G401 (cell line): ENCODE results near the gene DHRS11. TPM values are rescaled to one million over a fixed set of nuclear protein-coding genes. Genes with fewer than 3 reads are reported as not detected.
"Not testable (repeated sequence)": the region's sequence is repeated elsewhere in the genome, so short reads cannot be mapped to it uniquely, and the experiment has no call there.

Source experiments
- DNase-seq: peaks from one replicate; pipeline ENCODE4 v3.0.0-alpha.2; 2015; ENCODE audit warnings: low spot score
- in situ Hi-C: cut with HindIII; loops from 2 replicates; pipeline ENCODE4 v1.10.0; 2016; ENCODE audit warnings: low sequenced_read_pairs, mixed read lengths
- total RNA-seq: library from RNA; depleted of rRNA; stranded (reverse); fragments of >200 nt; shearing (Covaris generic); gene quantifications from 2 replicates; pipeline ENCODE4 v1.2.3, GENCODE V29; 2014

Gene DHRS11
- total RNA-seq, 1 experiment from 2014 or later, result 35.1 TPM

DNA sequence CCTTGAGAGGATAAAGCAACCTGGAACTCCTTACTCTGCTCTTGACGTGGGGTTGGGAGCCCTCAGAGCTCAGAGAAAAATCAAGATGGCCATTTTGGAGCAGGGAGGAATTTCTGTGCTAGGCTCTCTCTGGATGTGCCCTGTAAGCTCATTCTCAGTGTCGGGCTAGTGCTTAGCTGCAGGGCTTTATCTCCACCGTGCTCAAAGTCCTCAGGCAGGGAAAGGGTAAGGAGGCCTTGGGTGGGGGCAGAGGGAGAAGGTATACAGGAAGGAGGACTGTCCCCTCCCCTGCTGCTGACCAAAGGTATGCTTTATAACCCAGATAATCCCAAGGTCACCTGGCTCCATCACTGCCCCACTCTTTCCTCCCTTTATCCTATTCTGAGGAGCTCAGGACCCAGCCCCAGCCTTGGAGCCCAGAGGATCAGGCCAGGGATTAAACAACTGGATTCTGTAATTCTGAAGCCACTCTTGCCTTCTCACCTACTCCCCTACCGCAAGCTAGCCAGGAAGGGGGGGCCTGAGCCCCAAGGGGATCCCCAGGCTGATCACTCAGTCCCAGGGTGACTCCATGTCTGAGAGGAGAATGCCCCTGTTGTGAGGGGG lies 1.1 kb downstream of the DHRS11 start:
- DNase-seq, result no peak
- in situ Hi-C loops, result no loop called here

DNA sequence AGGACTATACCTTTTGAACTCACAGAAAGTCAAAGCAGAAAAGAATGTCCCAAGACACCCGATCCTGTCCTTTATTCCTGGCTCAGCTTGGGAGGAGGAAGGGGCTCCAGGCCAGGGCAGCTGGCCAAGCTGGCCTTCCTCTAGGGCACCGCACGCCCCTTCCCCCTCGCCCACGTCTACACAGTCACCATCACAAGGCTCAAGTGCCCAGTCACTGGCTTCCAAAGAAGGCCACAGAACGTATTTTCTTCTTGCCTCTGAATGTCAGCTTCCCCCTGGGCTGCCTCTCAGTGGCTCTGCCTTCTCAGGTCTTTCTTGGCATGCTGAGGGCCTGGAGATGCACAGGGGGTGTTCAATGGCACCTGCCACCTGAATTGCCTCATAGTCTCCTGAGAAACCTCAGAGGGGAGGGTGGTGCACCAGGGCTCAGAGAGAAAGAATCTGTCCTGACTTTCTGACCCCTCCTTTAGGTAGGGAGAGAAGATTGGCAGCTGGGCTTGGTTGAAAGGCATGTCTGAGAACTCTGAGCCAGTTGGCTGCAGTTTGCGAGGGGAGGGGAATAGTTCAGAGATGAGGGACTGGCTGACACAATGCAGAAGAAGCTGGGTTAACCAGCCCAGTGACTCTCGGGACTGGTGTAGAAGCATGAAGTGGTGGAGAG lies 2.1 kb downstream of the DHRS11 start:
- DNase-seq, result no peak
- in situ Hi-C loops, result no loop called here

DNA sequence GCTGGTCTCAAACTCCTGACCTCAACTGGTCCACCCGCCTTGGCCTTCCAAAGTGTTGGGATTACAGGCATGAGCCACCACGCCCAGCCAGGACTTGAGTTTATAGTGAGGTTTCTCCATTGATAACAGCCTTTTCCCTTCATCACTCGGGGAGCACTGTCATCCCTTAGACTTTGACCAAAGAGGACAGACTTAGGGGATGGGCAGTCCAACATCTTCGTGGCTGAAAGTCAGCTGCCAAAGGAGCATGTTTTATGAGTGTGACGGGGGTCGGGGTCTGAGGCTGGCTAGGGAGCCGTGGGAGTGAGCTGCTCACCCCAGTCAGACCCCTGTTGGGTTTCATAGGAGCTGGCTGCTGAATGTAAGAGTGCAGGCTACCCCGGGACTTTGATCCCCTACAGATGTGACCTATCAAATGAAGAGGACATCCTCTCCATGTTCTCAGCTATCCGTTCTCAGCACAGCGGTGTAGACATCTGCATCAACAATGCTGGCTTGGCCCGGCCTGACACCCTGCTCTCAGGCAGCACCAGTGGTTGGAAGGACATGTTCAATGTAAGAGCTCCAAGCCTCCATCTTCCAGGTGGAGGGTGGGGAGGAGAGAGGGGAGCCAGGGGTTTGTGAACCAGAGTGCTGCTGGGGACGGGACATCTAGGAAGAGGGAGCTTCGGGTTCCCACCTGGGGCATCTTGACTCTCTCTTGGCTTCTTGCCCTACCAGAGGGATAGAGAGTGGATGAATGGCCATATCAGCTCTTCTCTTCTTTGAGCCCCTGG lies 3.1 kb downstream of the DHRS11 start:
- in situ Hi-C loops, result no loop called here
- DNase-seq, result no peak

DNA sequence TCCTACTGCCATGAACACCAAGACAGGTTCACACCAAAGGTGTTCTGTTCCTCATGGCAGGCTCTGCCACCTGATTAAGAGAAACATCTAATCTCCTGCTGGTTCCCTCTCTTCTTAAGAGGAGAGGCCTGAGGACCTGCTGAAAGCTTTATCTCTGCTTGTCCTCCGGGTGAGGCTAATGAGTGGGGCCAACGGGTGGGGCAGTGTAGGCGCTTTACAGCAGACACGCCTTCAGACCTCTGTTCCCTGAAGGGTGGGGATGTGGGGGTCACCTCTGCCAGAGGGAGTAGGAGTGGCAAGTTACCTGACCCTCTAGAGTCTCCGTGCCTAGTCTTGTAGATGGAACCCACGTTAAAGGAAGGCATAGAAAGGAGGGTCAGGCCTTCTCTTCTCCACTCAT lies 5.5 kb downstream of the DHRS11 start:
- in situ Hi-C loops, result no loop called here
- no peak for DNase-seq

DNA sequence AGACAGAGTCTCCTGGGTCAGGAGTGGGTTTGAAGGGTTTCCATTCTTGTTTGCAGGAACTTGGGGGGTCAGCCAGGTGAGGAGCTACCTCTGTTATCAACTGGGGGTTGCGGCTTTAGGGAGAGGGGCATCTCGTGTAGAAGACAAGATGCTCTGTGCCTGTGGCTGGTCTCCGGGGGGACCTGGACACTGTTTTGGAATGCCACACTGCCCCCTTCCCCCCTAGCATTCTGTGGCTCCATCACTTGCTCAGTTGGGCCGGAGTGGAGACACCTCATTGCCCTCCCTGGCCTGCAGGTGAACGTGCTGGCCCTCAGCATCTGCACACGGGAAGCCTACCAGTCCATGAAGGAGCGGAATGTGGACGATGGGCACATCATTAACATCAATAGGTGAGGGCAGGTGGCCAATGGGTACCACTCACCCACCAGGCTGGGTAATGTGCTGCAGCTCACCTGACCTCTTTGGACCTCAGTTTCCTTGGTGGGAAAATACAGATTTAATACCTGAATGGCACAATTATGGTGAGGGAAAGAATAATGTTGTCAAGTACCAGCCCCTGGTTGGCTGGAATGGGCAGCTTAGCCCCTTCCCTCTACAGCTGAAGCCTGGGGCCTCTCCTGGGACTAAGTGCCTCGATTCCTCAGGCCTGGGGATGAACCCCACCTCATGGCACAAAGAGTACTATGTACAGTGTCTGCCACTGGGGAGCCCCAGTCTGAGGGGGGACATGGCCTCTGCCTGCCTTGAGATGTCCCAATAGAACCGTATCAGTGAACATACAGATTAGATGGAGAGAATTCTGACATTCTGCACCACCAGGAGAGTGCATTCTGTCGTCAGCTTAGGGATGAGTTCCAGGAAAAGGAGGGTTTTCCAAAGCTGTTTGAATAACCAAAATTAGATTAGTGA lies 6.4 kb downstream of the DHRS11 start:
- in situ Hi-C loops, result no loop called here

DNA sequence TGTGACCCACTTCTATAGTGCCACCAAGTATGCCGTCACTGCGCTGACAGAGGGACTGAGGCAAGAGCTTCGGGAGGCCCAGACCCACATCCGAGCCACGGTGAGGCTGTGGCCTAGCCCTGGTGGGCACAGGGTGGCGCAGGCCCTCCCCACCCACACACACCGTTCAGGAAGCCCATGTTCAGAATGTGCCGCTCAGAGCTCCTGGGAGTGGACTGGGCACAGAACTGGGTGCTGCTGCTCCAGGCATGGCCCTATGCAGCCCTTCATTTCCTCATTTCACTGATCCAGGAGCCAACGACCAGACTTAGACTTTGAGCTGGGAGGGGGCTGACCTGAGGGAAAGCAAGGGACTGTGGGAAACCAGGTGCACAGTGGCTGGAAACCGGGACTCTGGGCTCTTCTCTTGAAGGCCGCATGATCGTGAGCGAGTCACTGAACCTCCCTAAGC lies 7.3 kb downstream of the DHRS11 start:
- in situ Hi-C loops, result no loop called here

More for the DNA sequence above, 6.4 kb downstream of the DHRS11 start:
- DNase-seq, result no peak

DNA sequence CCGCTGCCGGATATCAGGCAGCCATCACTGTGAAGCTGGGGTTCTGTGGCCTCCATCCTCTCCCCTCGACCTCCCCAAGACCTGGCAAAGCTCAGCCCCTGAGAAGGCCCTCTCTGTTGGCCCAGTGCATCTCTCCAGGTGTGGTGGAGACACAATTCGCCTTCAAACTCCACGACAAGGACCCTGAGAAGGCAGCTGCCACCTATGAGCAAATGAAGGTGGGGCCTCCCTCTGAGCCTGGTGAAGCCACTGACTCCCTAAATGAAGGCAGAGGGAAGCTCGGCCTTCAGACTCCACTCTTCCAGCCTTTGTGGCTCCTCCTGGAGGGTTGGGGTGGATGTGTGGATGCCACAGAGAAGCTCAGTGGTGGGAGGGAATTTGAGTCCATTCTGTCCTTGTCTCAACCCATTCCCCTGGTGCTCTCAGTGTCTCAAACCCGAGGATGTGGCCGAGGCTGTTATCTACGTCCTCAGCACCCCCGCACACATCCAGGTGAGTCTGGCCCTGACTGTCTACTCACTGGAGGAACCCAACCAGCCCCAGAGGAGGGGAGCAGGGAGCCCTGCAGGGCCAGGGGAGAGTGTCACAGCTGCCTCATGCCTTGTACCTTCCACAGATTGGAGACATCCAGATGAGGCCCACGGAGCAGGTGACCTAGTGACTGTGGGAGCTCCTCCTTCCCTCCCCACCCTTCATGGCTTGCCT lies 8.0 kb downstream of the DHRS11 start:
- DNase-seq, result no peak
- in situ Hi-C loops, result no loop called here

More for the DNA sequence above, 7.3 kb downstream of the DHRS11 start:
- DNase-seq, result no peak

DNA sequence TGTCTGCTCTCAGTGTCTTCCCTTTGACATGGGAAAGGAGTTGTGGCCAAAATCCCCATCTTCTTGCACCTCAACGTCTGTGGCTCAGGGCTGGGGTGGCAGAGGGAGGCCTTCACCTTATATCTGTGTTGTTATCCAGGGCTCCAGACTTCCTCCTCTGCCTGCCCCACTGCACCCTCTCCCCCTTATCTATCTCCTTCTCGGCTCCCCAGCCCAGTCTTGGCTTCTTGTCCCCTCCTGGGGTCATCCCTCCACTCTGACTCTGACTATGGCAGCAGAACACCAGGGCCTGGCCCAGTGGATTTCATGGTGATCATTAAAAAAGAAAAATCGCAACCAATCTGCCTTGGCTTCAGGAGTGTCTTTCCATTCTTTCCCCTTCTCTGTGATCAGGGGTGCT lies 8.8 kb downstream of the DHRS11 start:
- in situ Hi-C loops, result no loop called here

DNA sequence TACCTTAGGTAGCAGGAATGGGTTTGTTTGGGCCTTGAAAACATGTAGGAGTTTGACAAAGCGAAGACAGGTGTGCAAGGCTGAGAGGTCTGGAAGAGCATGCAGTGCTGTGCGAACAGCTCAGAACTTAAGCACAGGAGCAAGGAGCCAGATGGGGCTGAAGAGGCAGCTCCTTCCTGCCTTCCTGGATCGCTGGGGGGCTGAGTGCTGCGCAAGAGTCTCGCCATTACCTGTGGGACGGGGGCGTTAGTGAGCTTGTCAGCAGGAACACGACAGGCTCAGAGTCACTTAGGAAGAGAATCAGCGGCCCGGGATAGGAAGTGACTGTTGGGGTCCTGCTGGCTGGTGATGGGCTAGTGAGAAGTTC lies 9.2 kb downstream of the DHRS11 start:
- no peak for DNase-seq
- in situ Hi-C loops, result no loop called here

More for the DNA sequence above, 8.8 kb downstream of the DHRS11 start:
- no peak for DNase-seq

DNA sequence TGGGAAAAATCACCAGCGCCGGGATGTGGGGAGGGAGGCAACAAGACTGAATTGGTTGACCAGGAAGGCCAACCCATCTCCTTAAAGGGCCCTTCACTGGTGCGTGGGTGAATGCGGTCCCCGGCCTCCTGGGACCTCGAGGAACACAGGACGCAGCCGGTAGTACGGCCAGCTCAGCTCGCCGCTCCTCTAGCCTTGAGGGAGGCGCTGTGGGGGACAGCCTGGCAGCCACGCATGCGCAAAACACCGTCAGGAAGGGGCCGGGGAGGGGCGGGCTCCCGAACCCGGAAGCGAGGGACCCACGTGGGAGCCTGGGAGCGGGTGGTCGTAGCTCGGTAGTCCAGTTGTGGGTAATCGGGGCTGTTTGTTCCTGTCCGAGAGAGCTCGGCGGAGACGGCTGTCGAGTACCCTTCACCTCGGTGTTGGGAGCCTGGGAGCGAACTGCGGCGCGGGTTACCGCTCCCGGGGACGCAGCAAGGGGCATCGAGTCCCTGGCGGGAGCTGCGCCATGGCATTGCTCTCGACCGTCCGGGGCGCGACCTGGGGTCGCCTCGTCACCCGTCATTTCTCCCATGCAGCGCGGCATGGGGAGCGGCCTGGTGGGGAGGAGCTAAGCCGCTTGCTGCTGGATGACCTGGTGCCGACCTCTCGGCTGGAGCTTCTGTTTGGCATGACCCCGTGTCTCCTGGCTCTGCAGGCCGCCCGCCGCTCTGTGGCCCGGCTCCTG lies 9.8 kb downstream of the DHRS11 start, which contains the start of gene MRM1:
Gene MRM1, plus strand, starts transcription at position 281 of the 727 bp plus-strand sequence. Its CDS starts 228 bp downstream, at position 509.
- peak; percentile 91 for DNase-seq
- in situ Hi-C loops, result no loop called here

DNA sequence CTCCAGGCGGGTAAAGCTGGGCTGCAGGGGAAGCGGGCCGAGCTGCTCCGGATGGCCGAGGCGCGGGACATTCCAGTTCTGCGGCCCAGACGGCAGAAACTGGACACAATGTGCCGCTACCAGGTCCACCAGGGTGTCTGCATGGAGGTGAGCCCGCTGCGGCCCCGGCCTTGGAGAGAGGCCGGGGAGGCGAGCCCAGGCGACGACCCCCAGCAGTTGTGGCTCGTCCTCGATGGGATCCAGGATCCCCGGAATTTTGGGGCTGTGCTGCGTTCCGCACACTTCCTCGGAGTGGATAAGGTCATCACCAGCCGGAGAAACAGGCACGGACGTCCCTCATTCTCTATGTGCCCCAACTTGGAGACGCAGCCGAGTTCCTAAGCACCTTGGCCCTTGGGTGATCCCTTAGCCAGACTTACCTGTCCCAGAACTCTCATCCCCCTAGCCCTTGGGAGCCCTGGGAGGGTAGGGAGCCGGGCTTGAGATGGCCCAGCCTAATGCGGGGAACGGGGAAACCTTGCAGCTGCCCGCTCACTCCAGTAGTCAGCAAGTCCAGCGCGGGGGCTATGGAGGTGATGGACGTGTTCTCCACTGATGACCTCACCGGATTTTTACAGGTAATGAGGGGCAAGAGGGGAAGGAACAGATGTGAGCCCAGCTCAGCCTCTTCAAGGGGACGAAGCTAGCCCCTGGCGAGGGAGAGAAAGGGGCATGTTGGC lies 10.5 kb downstream of the DHRS11 start:
- DNase-seq, result peak; percentile 21
- in situ Hi-C loops, result no loop called here

DNA sequence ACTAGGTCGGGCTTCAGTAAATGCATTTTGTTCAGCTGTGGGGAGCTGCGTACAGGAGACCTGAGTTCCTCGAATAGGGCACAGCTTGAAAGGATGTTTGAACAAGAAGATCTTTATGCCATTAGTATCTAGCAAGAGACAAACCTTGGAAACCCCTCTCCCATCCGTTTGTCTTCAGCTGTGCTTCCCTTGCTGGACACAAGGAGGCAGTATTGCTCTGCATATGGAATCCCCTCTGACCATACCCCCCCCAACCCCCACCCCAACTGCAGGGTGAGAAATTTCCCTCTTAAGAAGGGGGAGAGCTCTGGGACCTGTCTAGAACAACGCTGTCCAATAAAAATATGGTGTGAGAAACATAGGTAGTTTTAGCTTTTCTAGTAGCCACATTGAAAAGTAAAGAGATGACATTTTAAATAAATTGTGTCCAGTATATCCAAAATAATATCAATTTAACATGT lies 11.3 kb downstream of the DHRS11 start:
- in situ Hi-C loops, result no loop called here

DNA sequence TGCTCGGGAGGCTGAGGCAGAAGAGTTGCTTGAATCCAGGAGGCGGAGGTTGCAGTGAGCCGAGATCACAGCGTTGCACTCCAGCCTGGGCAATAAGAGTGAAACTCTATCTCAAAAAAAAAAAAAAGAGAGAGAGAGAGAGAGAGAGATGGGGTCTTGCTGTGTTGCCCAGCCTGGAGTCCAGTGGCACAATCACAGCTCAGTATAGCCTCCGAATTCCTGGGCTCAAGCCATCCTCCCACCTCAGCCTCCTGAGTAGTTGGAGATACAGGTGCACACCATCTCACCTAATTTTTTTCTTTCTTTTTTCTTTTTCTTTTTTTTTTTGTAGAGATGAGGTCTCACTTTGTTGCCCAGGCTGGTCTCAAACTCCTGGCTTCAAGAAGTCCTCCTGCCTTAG lies 13.3 kb downstream of the DHRS11 start:
- in situ Hi-C loops, DNase-seq: not testable (repeated sequence)

More for the DNA sequence above, 11.3 kb downstream of the DHRS11 start:
- DNase-seq, result peak; percentile 58

DNA sequence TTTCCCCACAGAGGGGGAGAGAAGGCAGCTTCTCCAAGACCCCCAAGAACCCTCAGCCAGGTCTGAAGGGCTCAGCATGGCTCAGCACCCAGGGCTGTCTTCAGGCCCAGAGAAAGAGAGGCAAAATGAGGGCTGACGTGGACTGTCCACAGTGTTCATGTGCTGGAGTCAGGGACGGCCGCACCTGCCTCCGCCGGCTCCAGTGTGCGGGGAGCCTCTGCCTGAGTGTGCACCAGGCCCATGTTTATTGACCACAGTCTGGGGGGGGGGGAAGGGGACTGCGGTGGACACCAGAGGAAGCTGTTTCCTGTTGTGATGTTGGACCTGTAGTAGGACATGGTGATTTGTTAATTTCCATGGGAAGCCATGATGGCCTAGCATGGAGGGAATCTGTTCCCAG lies 16.6 kb downstream of the DHRS11 start:
- no peak for DNase-seq
- in situ Hi-C loops, result no loop called here

DNA sequence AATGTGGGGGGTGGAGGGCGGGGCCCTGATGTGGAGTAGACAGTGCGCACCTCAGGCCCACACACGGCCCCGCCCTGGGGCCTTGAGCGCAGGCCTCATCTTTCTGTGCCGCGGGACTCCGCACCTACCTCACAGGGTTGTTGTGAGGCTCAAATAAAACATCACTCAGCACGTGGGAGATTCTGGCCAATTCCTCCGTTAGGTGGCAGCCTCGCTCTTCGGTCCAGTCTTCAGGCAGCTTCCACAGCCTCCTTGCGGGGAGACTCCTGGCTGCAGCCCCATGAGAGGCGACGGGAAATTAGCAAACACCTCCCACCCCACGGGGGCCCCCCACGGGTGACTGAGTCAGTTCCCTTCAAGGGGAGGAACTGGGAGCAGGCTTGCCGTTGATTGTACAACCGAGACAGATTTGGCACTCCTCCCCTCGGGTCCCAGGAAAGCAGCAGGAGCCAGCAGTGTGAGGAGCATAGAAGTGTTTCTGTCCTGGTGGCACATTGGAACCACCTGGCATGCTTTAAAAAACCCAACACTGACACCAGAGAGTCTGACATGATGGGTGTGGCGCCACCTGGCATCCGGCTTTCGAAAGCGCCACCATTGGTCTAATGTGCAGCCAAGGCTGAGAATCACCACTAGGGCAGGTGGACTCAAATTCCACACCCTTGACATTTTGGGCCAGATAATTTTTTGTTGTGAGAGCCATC lies 17.3 kb downstream of the DHRS11 start:
- in situ Hi-C loops, result no loop called here
- peak; percentile 88 for DNase-seq

DNA sequence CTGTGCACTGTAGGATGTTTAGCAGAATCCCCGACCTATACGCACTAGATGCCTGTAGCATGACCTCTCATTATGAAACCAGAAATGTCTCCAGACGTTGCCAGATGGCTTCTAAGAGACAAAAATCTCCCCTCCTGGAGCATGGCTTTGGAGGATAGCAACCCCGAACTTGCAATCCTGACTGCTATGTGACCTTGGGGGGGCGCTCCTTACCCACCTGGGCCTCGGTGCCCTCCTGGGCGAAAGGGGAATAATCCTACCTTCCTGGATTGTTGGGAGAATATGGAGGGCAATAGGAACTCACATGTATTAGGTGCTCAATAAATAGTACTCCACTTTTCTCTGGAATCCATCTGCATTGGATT lies 17.8 kb downstream of the DHRS11 start:
- no peak for DNase-seq

DNA sequence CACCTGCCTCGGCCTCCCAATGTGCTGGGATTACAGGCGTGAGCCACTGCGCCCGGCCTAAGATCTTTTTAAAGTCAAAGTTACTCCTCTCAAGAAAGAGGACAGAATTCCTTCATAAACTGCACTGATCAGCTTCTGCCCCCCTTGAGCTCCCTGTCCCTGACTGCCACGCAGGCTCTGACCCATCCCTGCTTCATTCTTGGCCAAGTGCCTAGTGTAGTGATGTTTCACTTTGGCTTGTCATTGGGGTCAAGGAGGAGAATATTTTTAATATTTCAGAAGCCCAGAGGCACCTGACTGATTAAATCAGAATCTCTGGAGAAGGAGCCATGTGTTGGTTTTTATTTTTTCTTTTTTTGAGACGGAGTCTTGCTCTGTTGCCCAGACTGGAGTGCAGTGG lies 18.8 kb downstream of the DHRS11 start:
- DNase-seq, result no peak
- in situ Hi-C loops, result no loop called here

More for the DNA sequence above, 17.8 kb downstream of the DHRS11 start:
- in situ Hi-C loops, result no loop called here
